ENCODE results near the gene ZNF398. TPM values are rescaled to one million over a fixed set of nuclear protein-coding genes. Genes with fewer than 3 reads are reported as not detected.

The ZNF398 gene
- total and polyA plus RNA-seq, 4 donors, result 3.0 to 14.6 (median 8.4) TPM

DNA sequence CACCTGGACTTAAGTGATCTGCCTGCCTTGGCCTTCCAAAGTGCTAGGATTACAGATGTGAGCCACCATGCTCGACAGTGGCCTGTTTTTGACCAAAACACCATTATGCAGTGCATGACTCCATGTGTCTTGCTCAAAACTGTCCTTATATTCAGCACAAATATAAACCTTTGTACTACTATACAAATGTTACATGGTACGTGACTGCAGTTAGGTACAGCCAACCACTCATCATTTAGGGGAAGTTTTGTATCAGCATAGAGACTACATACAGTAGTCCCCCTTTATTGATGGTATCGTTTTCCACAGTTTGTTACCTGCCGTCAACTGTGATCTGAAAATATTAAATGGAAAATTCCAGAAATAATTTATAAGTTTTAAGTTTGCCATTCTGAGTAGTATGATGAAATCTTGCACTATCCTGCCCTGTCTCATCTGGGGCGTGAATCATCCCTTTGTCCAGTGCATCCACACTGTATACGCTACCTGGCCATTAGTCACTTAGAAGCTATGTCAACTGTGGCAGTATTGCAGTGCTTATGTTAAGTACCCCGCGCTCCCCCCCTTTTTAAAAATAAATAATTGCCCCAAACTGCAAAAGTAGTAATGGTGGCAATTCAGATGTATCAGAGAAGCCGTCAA lies 24.8 kb downstream of the ZNF398 start:
- no peak overlapping the region for H3K4me3 ChIP-seq
- ATAC-seq (ENCODE audit: insufficient read depth, low FRiP score), result no peak
- WGBS, 2 donors, result 63 to 75% methylated on average over 9 of the region's 9 CpGs
- TF ChIP-seq, protein P1, sequence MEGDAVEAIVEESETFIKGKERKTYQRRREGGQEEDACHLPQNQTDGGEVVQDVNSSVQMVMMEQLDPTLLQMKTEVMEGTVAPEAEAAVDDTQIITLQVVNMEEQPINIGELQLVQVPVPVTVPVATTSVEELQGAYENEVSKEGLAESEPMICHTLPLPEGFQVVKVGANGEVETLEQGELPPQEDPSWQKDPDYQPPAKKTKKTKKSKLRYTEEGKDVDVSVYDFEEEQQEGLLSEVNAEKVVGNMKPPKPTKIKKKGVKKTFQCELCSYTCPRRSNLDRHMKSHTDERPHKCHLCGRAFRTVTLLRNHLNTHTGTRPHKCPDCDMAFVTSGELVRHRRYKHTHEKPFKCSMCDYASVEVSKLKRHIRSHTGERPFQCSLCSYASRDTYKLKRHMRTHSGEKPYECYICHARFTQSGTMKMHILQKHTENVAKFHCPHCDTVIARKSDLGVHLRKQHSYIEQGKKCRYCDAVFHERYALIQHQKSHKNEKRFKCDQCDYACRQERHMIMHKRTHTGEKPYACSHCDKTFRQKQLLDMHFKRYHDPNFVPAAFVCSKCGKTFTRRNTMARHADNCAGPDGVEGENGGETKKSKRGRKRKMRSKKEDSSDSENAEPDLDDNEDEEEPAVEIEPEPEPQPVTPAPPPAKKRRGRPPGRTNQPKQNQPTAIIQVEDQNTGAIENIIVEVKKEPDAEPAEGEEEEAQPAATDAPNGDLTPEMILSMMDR (IDR thresholded peaks at IDR 0.05; ENCODE audit: control extremely low read depth, extremely low read depth), result no peak
- DNase-seq, result no peak
- H3K27me3 ChIP-seq (ENCODE audit: control insufficient read depth in 3 of 3, insufficient read depth in 3 of 3, low read length in 2 of 3), result no peaks in the 10 kb centered on the region
- H3K36me3 ChIP-seq (ENCODE audit: control insufficient read depth in 4 of 4, insufficient read depth in 4 of 4, low read length in 4 of 4), result peaks cover 8 to 29% (median 18%) of the 10 kb centered on the region in 4 donors
- peaks cover 0 to 1% (median 0%) of the 10 kb centered on the region in 5 donors for H3K4me1 ChIP-seq (ENCODE audit: control insufficient read depth in 5 of 5, insufficient read depth in 5 of 5, low read length in 5 of 5)
- H3K9ac ChIP-seq (ENCODE audit: insufficient read depth in 1 of 2, low read length in 2 of 2), result no peak overlapping the region
- no peaks in the 10 kb centered on the region for H3K9me3 ChIP-seq (ENCODE audit: control insufficient read depth in 4 of 4, insufficient read depth in 3 of 4, low read length in 3 of 4)
- H3K27ac ChIP-seq (ENCODE audit: low read depth in 1 of 2, low read length in 1 of 2), result no peak overlapping the region

DNA sequence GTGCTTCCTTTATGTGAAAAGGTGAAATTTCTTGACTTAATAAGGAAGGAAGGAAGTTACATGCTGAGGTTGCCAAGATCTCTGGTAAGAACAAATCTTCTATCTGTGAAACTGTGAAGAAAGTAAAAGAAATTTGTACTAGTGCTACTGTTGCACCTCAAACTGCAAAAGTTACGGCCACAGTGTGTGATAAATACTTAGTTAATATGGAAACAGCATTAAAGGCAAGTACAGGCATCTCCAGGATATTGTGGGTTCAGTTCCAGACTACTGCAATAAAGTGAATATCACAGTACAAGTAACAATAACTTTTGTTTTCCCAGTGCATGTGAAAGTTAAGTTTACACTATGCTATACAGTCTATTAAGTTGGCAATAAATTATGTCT lies 25.3 kb downstream of the ZNF398 start:
- no peak for ATAC-seq (ENCODE audit: insufficient read depth, low FRiP score)
- no peak overlapping the region for H3K4me3 ChIP-seq
- WGBS, 2 donors, result 48 to 73% methylated on average over 1 of the region's 1 CpG
- H3K9me3 ChIP-seq (ENCODE audit: control insufficient read depth in 4 of 4, insufficient read depth in 3 of 4, low read length in 3 of 4), result no peaks in the 10 kb centered on the region
- peaks cover 7 to 29% (median 16%) of the 10 kb centered on the region in 4 donors for H3K36me3 ChIP-seq (ENCODE audit: control insufficient read depth in 4 of 4, insufficient read depth in 4 of 4, low read length in 4 of 4)
- H3K4me1 ChIP-seq (ENCODE audit: control insufficient read depth in 5 of 5, insufficient read depth in 5 of 5, low read length in 5 of 5), result peaks cover 0 to 1% (median 0%) of the 10 kb centered on the region in 5 donors
- no peak for DNase-seq
- no peaks in the 10 kb centered on the region for H3K27me3 ChIP-seq (ENCODE audit: control insufficient read depth in 3 of 3, insufficient read depth in 3 of 3, low read length in 2 of 3)
- TF ChIP-seq, protein P1 (IDR thresholded peaks at IDR 0.05; ENCODE audit: control extremely low read depth, extremely low read depth), result no peak
- no peak overlapping the region for H3K9ac ChIP-seq (ENCODE audit: insufficient read depth in 1 of 2, low read length in 2 of 2)
- no peak overlapping the region for H3K27ac ChIP-seq (ENCODE audit: low read depth in 1 of 2, low read length in 1 of 2)

DNA sequence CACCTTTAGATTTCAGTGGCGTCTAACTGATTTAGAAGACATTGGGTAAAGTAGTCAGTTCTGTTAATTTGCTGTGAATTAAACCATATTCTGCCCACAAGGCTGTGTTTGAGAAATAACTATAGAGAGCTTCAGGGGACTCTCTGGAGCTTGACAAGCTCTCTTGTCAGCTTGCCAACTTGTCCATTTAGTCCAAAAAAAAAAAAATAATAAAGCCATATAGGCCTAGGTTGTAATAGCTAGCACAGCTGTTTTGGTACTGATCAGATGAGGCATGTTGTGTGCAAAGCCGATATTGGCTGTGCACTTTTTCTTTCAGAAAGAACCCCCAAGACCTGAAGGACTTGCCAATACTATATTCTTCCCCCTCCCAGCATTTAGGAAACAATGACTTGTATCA lies 27.9 kb downstream of the ZNF398 start:
- 93 to 96% methylated on average over 2 of the region's 2 CpGs for WGBS, 2 donors
- Histone ChIP-seq H3K4me1 (ENCODE audit: control insufficient read depth in 5 of 5, insufficient read depth in 5 of 5, low read length in 5 of 5) (peaks cover 0 to 4% (median 1%) of the 10 kb centered on the region in 5 donors), H3K27ac (ENCODE audit: low read depth in 1 of 2, low read length in 1 of 2) (no peak overlapping the region), H3K9me3 (ENCODE audit: control insufficient read depth in 4 of 4, insufficient read depth in 3 of 4, low read length in 3 of 4) (no peaks in the 10 kb centered on the region), H3K27me3 (ENCODE audit: control insufficient read depth in 3 of 3, insufficient read depth in 3 of 3, low read length in 2 of 3) (no peaks in the 10 kb centered on the region), H3K9ac (ENCODE audit: insufficient read depth in 1 of 2, low read length in 2 of 2) (no peak overlapping the region), H3K36me3 (ENCODE audit: control insufficient read depth in 4 of 4, insufficient read depth in 4 of 4, low read length in 4 of 4) (peaks cover 21 to 34% (median 27%) of the 10 kb centered on the region in 4 donors), H3K4me3 (no peak overlapping the region)
- TF ChIP-seq, protein P1 (IDR thresholded peaks at IDR 0.05; ENCODE audit: control extremely low read depth, extremely low read depth), result no peak
- DNase-seq (no peak), ATAC-seq (ENCODE audit: insufficient read depth, low FRiP score) (no peak)

DNA sequence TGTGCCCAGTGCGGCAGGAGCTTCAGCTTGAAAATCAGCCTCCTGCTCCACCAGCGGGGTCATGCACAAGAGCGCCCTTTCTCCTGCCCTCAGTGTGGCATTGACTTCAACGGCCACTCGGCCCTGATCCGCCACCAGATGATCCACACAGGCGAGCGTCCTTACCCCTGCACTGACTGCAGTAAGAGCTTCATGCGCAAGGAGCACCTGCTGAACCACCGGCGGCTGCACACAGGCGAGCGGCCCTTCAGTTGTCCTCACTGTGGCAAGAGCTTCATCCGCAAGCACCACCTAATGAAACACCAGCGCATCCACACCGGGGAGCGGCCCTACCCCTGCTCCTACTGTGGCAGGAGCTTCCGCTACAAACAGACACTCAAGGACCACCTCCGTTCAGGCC lies 32.0 kb downstream of the ZNF398 start:
- 98% methylated on average over 19 of the region's 19 CpGs for WGBS, 2 donors
- Histone ChIP-seq H3K27me3 (ENCODE audit: control insufficient read depth in 3 of 3, insufficient read depth in 3 of 3, low read length in 2 of 3) (no peaks in the 10 kb centered on the region), H3K9ac (ENCODE audit: insufficient read depth in 1 of 2, low read length in 2 of 2) (no peak overlapping the region), H3K9me3 (ENCODE audit: control insufficient read depth in 4 of 4, insufficient read depth in 3 of 4, low read length in 3 of 4) (no peaks in the 10 kb centered on the region), H3K27ac (ENCODE audit: low read depth in 1 of 2, low read length in 1 of 2) (no peak overlapping the region), H3K4me1 (ENCODE audit: control insufficient read depth in 5 of 5, insufficient read depth in 5 of 5, low read length in 5 of 5) (peaks cover 0 to 16% (median 3%) of the 10 kb centered on the region in 5 donors), H3K36me3 (ENCODE audit: control insufficient read depth in 4 of 4, insufficient read depth in 4 of 4, low read length in 4 of 4) (peaks cover 18 to 33% (median 22%) of the 10 kb centered on the region in 4 donors), H3K4me3 (no peak overlapping the region)
- DNase-seq (no peak), ATAC-seq (ENCODE audit: insufficient read depth, low FRiP score) (no peak)
- TF ChIP-seq, protein P1 (IDR thresholded peaks at IDR 0.05; ENCODE audit: control extremely low read depth, extremely low read depth), result no peak

Measured in lung (tissue), 12 donors.